Calu3 (cell line): ENCODE measurements around the gene SLC2A1. TPM values are rescaled to one million over a fixed set of nuclear protein-coding genes. Genes with fewer than 3 reads are reported as not detected.

ENCODE experiments used
- BruUV-seq: library from RNA; stranded (reverse); fragments of 400-500 nt; replicated peaks from 2 replicates; lab custom pipeline; 2021; lab: Mats Ljungman, UMichigan
- CTCF ChIA-PET: fragments of 300-600 bp; sonication (Branson Sonifier 250); formaldehyde crosslinking; loops from one replicate; lab custom pipeline; 2022; ENCODE audit warnings: antibody characterized with exemption; lab: Charles Lee
- DNase-seq: peaks from one replicate; pipeline ENCODE4 v3.0.0; 2022
- H3K27ac Mint-ChIP-seq: one replicate; pipeline ENCODE4 v1.8.0; 2022; ENCODE audit warnings: mixed read lengths; ENCODE audit not compliant: unreplicated experiment
- H3K27me3 Mint-ChIP-seq: one replicate; pipeline ENCODE4 v1.8.0; 2022; ENCODE audit warnings: mixed read lengths; ENCODE audit not compliant: unreplicated experiment
- H3K36me3 Mint-ChIP-seq: one replicate; pipeline ENCODE4 v1.8.0; 2022; ENCODE audit warnings: mild to moderate bottlenecking, moderate library complexity, mixed read lengths; ENCODE audit not compliant: insufficient read depth, unreplicated experiment
- H3K4me1 Mint-ChIP-seq: one replicate; pipeline ENCODE4 v1.8.0; 2022; ENCODE audit warnings: mild to moderate bottlenecking, low read depth, mixed read lengths; ENCODE audit not compliant: unreplicated experiment
- H3K4me3 Mint-ChIP-seq: one replicate; pipeline ENCODE4 v1.8.0; 2022; ENCODE audit warnings: mild to moderate bottlenecking, low read depth, moderate library complexity, mixed read lengths; ENCODE audit not compliant: unreplicated experiment
- H3K9me3 Mint-ChIP-seq: one replicate; pipeline ENCODE4 v1.8.0; 2022; ENCODE audit warnings: low read depth, mixed read lengths; ENCODE audit not compliant: unreplicated experiment
- CTCF ChIP-seq: fragments of 200-600 bp; IDR thresholded peaks from one replicate; pipeline ENCODE4 v1.8.0; 2022; ENCODE audit warnings: antibody characterized with exemption; ENCODE audit not compliant: unreplicated experiment
- intact Hi-C: fragments of 100-400 bp; cut with micrococcal nuclease; formaldehyde crosslinking; loops from one replicate; pipeline ENCODE4 v1.10.0; 2022; ENCODE audit not compliant: unreplicated experiment
- total RNA-seq: library from RNA; stranded (reverse); gene quantifications from 2 replicates; pipeline ENCODE4 v1.2.3, GENCODE V29; 2022

SLC2A1 gene
- total RNA-seq, 1 experiment from 2014 or later = 183 TPM

DNA sequence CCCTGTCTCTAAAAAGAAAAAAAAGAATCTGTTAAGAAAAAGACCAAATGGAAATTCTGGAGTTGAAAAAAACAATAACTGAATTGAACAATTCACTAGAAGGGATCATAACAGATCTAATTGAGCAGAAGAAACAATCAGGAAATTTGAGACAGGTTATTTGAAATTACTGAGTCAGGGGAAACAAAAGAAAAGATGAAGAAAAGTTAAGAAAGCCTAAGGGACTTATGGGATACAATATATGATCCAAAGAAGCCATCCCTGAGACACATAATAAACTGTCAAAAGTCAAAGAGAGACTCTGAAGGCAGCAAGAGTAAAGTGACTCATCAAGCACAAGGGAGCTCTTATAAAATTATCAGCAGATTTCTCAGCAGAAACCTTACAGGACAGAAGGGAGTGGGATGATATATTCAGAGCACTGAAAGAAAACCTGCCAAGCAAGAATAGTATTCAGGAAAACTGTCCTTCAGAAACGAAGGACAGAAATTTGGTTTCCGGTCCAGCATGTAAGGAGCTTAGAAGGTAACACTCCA is 44.5 kb downstream of the SLC2A1 start:
- CTCF ChIA-PET = interaction anchor here (1.2 to 6.0 kb wide), 5 partner anchors 9 to 160 kb away, joined by 3 to 224 read pairs (median 7); partner anchors contain the start of gene ZNF691
- no peak for DNase-seq
- no peaks in the 10 kb centered on the region for H3K36me3 Mint-ChIP-seq
- H3K4me3 Mint-ChIP-seq = no peak overlapping the region
- H3K9me3 Mint-ChIP-seq = no peaks in the 10 kb centered on the region
- peaks cover 13% of the 10 kb centered on the region for H3K4me1 Mint-ChIP-seq
- BruUV-seq = no TSS peak
- intact Hi-C loops = loop anchor here (5.0 kb wide), 1 partner anchor 137 kb away; no protein-coding TSS in a partner anchor
- no peak for TF ChIP-seq CTCF
- H3K27me3 Mint-ChIP-seq = no peaks in the 10 kb centered on the region
- no peak overlapping the region for H3K27ac Mint-ChIP-seq

- no peak overlapping the region for H3K27ac Mint-ChIP-seq
- H3K27me3 Mint-ChIP-seq = no peaks in the 10 kb centered on the region
- no TSS peak for BruUV-seq
- H3K4me1 Mint-ChIP-seq = peaks cover 13% of the 10 kb centered on the region
- CTCF ChIA-PET = interaction anchor here (1.0 to 6.0 kb wide), 13 partner anchors 9 to 314 kb away, joined by 3 to 224 read pairs (median 4); partner anchors contain the start of genes C1orf50, P3H1 and ZNF691
- DNase-seq = peak; percentile 74
- no peaks in the 10 kb centered on the region for H3K36me3 Mint-ChIP-seq
- intact Hi-C loops = loop anchor here (1.0 to 5.0 kb wide), 2 partner anchors 136 to 160 kb away; no protein-coding TSS in a partner anchor
- peak; percentile 81 for TF ChIP-seq CTCF
- no peak overlapping the region for H3K4me3 Mint-ChIP-seq
- no peaks in the 10 kb centered on the region for H3K9me3 Mint-ChIP-seq
Observed at GRCh38 chr1:42913426-42914091, 45.1 kb downstream of the SLC2A1 start.

GRCh38 chr1:42910985-42911384 is 47.7 kb downstream of the SLC2A1 start:
- intact Hi-C loops = loop anchor here (5.0 kb wide), 1 partner anchor 134 kb away; no protein-coding TSS in a partner anchor

DNA sequence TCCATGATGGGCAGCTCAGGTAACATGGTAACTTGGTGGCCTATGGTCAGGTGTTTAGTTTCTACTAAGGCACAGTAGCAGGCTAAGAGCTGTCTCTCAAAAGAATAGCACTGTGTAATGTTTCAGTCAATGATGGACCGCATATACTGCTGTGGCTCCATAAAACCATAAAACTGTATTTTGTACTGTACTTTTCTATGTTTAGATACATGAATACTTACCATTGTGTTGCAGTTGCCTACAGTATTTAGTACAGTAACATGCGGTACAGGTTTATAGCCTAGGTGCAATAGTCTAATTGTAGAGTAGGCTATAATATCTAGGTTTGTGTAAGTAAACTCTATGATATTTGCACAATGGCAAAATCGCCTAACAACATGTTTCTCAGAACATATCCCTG is 50.6 kb downstream of the SLC2A1 start:
- no peaks in the 10 kb centered on the region for H3K36me3 Mint-ChIP-seq
- no peaks in the 10 kb centered on the region for H3K4me1 Mint-ChIP-seq
- CTCF ChIA-PET = no interaction called here
- peaks cover 7% of the 10 kb centered on the region for H3K27me3 Mint-ChIP-seq
- no peak for DNase-seq
- H3K9me3 Mint-ChIP-seq = no peaks in the 10 kb centered on the region
- no peak overlapping the region for H3K27ac Mint-ChIP-seq
- H3K4me3 Mint-ChIP-seq = no peak overlapping the region
- no peak for TF ChIP-seq CTCF
- no TSS peak for BruUV-seq
- intact Hi-C loops = no loop called here

More at GRCh38 chr1:42910985-42911384, 47.7 kb downstream of the SLC2A1 start:
- no peak for DNase-seq
- no peak overlapping the region for H3K27ac Mint-ChIP-seq
- no peak overlapping the region for H3K4me3 Mint-ChIP-seq
- no peak for TF ChIP-seq CTCF
- H3K4me1 Mint-ChIP-seq = peaks cover 13% of the 10 kb centered on the region
- no peaks in the 10 kb centered on the region for H3K9me3 Mint-ChIP-seq
- no peaks in the 10 kb centered on the region for H3K36me3 Mint-ChIP-seq
- H3K27me3 Mint-ChIP-seq = no peaks in the 10 kb centered on the region
- no TSS peak for BruUV-seq
- CTCF ChIA-PET = interaction anchor here (6.0 kb wide), 1 partner anchor 163 kb away, joined by 224 read pairs; no protein-coding TSS in a partner anchor
